HG02759 (cell line): ENCODE data around the gene EPB41.

ENCODE experiments used
- ATAC-seq: cut with Tn5 transposase; IDR thresholded peaks from one replicate; pipeline ENCODE4 v1.9.1; 2021; ENCODE audit warnings: mild to moderate bottlenecking, moderate library complexity; ENCODE audit not compliant: unreplicated experiment

EPB41 gene

DNA sequence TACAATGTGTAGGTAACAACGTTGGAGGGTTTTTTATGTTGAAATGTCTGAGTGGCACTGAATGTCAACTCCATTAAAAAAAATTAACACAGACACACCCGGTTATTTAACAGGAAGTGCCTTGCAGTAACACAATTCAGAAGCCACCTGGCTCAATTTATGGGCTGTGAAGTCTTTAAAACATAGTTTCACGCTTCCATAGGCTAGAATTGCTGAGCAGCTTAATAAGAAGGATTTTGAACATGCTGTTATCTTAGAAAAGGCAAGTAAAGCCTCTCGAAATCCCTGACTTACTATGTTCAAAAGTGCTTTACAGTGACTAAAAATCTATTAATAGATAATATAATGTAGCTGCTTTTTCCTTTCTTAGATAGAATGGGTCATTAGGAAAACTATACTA, 247.7 kb downstream of the EPB41 start:
- ATAC-seq = no peak

DNA sequence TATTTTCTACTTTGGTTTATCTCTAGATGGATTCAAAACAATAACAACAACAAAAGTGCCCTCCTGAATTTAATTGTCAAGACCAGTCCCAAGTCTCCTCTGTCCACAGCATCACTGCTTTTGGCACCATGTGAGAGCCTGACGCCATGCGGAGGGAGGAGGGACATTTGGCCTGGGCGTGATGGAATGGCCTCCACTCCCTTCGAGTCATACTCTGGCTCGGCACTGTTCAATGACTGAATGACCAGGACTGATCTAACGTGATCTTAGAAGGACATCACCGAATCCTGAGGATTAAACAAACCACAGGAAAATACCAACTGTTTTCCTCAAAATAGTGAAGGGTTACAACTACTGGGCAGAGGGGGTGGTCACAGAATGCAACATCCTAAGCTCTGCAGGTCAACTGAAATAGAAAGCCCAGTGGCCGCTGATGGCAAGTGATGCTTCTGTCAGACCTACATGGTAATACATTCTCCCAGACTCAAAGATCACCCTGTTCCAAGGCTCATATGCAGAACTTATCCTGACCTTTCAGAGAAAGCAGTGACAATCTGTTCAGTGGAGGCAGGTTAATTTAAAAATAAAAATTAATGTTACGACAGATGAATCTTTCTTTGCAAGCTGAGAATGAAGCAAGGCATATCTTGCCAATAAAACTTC, 248.2 kb downstream of the EPB41 start:
- no peak for ATAC-seq

GRCh38 chr1:29164588-29164987, 250.2 kb downstream of the EPB41 start:
- ATAC-seq = no peak

DNA sequence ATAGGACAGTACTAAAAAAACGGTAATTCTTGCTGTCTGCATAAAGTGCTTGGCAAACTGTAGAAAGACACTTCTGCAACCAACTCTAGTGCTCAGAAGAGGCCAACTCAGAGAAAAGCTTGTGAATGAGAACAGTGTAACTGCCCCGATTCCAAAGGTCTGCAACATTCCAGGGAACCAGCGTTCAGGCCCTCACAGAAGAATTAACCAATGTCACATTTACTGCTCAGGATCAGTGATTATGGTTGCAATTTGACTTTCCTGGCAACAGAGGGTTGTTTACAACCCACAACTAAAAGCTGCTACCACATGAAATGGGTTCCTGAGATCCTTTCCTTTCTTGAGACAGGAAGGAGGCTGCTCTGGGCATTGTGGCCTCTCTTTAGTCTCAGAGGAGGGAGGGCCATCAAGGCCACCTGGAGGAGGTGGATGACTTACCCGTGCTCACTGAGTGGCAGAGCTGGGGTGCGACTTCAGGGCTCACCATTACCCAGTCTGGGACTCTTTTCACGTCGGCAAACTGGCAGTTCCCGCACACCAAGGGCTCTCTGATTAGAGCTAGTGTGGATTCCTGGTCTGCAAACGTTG, 252.0 kb downstream of the EPB41 start:
- ATAC-seq = no peak

DNA sequence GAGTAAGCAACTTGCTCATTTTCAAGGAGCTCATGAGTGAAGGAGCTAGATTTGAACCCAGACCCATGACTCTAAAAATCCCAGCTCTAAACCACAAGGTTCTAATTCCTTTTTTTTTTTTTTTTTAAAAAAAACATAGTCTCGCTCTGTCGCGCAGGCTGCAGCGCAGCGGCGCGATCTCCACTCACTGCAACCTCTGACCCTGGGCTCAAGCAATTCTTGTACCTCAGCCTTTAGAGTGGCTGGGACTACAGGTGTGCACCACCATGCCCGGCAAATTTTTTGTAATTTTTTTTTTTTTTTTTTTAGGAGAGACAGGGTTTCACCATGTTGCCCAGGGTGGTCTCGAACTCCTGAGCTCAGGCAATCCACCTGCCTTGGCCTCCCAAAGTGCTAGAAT, 253.5 kb downstream of the EPB41 start:
- no peak for ATAC-seq
